CD4-positive, alpha-beta T cell treated with Interleukin-2 at 100 ng/mL for 4 hours (primary cell): ENCODE measurements around the gene STK32B.

ENCODE experiments used
- DNase-seq: peaks from one replicate; pipeline ENCODE4 v3.0.0-alpha.2; 2020; ENCODE audit warnings: low spot score

The STK32B gene

GRCh38 chr4:5471206-5471605 lies 419.9 kb downstream of the STK32B start:
- no peak for DNase-seq

GRCh38 chr4:5471691-5472090 lies 420.4 kb downstream of the STK32B start:
- DNase-seq = no peak

- no peak for DNase-seq
Measured at GRCh38 chr4:5472160-5472591, 420.9 kb downstream of the STK32B start.

- no peak for DNase-seq
Measured at GRCh38 chr4:5473125-5473524, 421.8 kb downstream of the STK32B start.

GRCh38 chr4:5474756-5475155 lies 423.5 kb downstream of the STK32B start:
- no peak for DNase-seq

- DNase-seq = no peak
Measured at GRCh38 chr4:5477613-5478012, 426.3 kb downstream of the STK32B start.

GRCh38 chr4:5478169-5478568 lies 426.9 kb downstream of the STK32B start:
- no peak for DNase-seq

GRCh38 chr4:5478697-5479096 lies 427.4 kb downstream of the STK32B start:
- DNase-seq = no peak

GRCh38 chr4:5479518-5480060 lies 428.3 kb downstream of the STK32B start:
- no peak for DNase-seq

- DNase-seq = no peak
Measured at GRCh38 chr4:5488413-5488812, 437.1 kb downstream of the STK32B start.

GRCh38 chr4:5489260-5489659 lies 438.0 kb downstream of the STK32B start:
- no peak for DNase-seq

GRCh38 chr4:5497489-5497888 lies 446.2 kb downstream of the STK32B start:
- no peak for DNase-seq

GRCh38 chr4:5500165-5500564 lies 448.9 kb downstream of the STK32B start:
- no peak for DNase-seq

- DNase-seq = no peak
Measured at GRCh38 chr4:5503336-5503936, 452.2 kb downstream of the STK32B start.

GRCh38 chr4:5504486-5504885 lies 453.2 kb downstream of the STK32B start:
- no peak for DNase-seq

GRCh38 chr4:5510504-5510903 lies 459.2 kb downstream of the STK32B start:
- no peak for DNase-seq

GRCh38 chr4:5511791-5512190 lies 460.5 kb downstream of the STK32B start:
- DNase-seq = no peak

GRCh38 chr4:5515646-5516045 lies 464.4 kb downstream of the STK32B start:
- no peak for DNase-seq

GRCh38 chr4:5517372-5517771 lies 466.1 kb downstream of the STK32B start:
- no peak for DNase-seq

GRCh38 chr4:5524446-5525299 lies 473.4 kb downstream of the STK32B start:
- DNase-seq = no peak

- DNase-seq = no peak
Measured at GRCh38 chr4:5526080-5526846, 475.0 kb downstream of the STK32B start.

GRCh38 chr4:5527211-5527610 lies 475.9 kb downstream of the STK32B start:
- no peak for DNase-seq

GRCh38 chr4:5528031-5528436 lies 476.8 kb downstream of the STK32B start:
- DNase-seq = no peak
